H1 (cell line): ENCODE results near the gene ARL6IP4. TPM values are rescaled to one million over a fixed set of nuclear protein-coding genes. Genes with fewer than 3 reads are reported as not detected.

Experiments
- ATF2 ChIP-seq: IDR thresholded peaks from 2 replicates; pipeline ENCODE4 v1.6.1; 2012; ENCODE audit warnings: low read length, inconsistent platforms
- CHD1 ChIP-seq: IDR thresholded peaks from 2 replicates; pipeline ENCODE4 v1.6.1; 2012; ENCODE audit warnings: low read depth, low read length, improper control_type of control experiment
- CHD7 ChIP-seq: fragments of 300-600 bp; sonication (generic); IDR thresholded peaks from 2 replicates; pipeline ENCODE4 v1.7.1; 2012; ENCODE audit warnings: low read length, moderate library complexity, mild to moderate bottlenecking, inconsistent platforms; ENCODE audit not compliant: insufficient replicate concordance
- SIN3A ChIP-seq, 2 experiments: IDR thresholded peaks in 1 of 2; conservative IDR thresholded peaks in 1 of 2; 2 replicates each; pipeline ENCODE4 v1.6.1; 2011 to 2012; ENCODE audit warnings: low read length in 2 of 2, improper control_type of control experiment in 1 of 2, low read depth in 1 of 2, mild to moderate bottlenecking in 1 of 2
- SIX5 ChIP-seq: IDR thresholded peaks from 2 replicates; pipeline ENCODE4 v1.6.1; 2011; ENCODE audit warnings: mild to moderate bottlenecking, low read depth, low read length
- TBP ChIP-seq: IDR thresholded peaks from 2 replicates; pipeline ENCODE4 v1.6.1; 2011; ENCODE audit warnings: low read depth, low read length, improper control_type of control experiment
- polyA plus RNA-seq, 7 experiments: library from polyadenylated mRNA; depleted of rRNA in 3 of 7; stranded (reverse) in 5 of 7; unstranded in 2 of 7; fragments of >200 nt in 5 of 7; fragments of 200-250 nt in 2 of 7; gene quantifications; 1 replicate in 5 of 7; 2 replicates in 1 of 7; 4 replicates in 1 of 7; pipeline versions ENCODE4 v1.2.1 to v1.2.3, GENCODE V29; 2011 to 2013; ENCODE audit warnings: missing spikeins in 2 of 7, mixed read lengths in 2 of 7
- total RNA-seq: library from RNA; stranded (reverse); fragmentation: NEBNext Ultra II Directional; extraction: Animal tissue kit (Norgen Biotek cat#: 25700); gene quantifications from 2 replicates; pipeline ENCODE4 v1.2.1, GENCODE V29; 2021

ARL6IP4 gene
- total and polyA plus RNA-seq, 2 of the 8 experiments (the other 6 are each of a cell fraction or from before 2014, with no cell fraction given): 76.4 to 109 TPM

DNA sequence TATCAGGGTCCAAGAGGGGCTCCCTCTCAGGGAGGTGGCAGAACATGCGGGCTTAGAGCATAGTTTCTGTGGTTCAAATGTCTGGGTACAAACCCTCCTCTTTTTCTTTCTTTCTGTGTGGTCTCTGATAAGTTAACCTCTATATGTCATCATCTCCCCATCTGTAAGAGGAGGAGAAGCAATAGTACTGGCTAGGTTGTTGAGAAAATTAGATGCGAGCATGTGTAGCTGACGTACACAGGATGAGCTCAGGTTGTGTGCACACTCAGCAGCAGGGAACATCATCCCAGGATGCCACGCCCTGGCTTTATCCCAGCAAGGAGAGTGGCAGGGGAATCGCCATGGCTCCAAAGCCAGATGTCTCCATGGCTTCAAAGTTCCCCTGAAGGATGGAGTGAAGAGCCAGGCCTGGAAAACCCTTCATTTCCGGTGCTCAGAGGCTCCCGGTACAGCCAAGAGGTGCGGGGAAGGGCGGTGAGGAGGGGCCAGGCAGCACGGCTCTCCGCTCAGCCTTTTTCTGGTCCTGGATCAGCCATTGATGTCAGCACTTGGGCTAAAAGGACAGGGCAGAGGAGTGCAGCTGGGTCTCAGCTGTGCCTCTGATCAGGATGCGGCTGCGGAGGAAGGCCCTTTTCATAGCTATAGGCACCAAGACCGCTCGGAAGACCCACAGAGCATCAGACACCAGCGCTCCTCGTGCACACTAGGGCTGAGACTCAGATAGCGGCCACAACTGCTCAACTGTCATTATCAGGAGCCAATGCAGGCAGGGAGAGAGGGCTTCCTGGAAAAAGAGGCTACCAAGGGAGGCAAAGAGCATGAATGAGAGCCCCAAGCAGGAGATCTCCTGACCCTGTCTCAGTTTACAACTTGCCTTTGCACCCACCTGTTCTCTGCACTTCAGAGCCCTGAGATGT lies 41.5 kb downstream of the ARL6IP4 start (continued):
- TF ChIP-seq CHD7 (no peak), SIN3A (conservative IDR thresholded peaks at IDR 0.05 in 1 of 2, IDR thresholded peaks at IDR 0.05 in 1 of 2; ENCODE audit: low read depth in 1 of 2, low read length in 2 of 2) (no peak), CHD1 (no peak), SIX5 (no peak), TBP (no peak), ATF2 (no peak)
